Measurements from ENCODE around the gene KAT8. TPM values are rescaled to one million over a fixed set of nuclear protein-coding genes. Genes with fewer than 3 reads are reported as not detected.

The KAT8 gene
- total and polyA plus RNA-seq, 2 experiments from 2014 or later: 63.0 to 112 TPM

DNA sequence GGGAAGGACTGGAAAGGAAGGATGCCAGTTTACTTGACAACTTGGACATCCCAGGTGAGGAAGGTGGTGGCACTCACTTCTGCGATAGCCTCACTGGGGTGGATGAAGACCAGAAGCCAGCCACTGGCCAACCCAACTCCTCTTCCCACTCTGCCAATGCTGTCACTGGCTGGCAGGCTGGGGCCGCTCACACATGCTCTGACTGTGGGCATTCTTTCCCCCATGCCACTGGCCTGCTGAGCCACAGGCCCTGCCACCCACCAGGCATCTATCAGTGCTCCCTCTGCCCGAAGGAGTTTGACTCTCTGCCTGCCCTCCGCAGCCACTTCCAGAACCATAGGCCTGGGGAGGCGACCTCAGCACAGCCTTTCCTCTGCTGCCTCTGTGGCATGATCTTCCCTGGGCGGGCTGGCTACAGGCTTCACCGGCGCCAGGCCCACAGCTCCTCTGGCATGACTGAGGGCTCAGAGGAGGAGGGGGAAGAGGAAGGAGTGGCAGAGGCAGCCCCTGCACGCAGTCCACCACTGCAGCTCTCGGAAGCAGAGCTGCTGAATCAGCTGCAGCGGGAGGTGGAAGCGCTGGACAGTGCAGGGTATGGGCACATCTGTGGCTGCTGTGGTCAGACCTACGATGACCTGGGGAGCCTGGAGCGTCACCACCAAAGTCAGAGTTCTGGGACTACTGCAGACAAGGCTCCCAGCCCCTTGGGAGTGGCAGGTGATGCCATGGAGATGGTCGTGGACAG, 38.7 kb upstream of the KAT8 start:
- TF ChIP-seq, protein P1, sequence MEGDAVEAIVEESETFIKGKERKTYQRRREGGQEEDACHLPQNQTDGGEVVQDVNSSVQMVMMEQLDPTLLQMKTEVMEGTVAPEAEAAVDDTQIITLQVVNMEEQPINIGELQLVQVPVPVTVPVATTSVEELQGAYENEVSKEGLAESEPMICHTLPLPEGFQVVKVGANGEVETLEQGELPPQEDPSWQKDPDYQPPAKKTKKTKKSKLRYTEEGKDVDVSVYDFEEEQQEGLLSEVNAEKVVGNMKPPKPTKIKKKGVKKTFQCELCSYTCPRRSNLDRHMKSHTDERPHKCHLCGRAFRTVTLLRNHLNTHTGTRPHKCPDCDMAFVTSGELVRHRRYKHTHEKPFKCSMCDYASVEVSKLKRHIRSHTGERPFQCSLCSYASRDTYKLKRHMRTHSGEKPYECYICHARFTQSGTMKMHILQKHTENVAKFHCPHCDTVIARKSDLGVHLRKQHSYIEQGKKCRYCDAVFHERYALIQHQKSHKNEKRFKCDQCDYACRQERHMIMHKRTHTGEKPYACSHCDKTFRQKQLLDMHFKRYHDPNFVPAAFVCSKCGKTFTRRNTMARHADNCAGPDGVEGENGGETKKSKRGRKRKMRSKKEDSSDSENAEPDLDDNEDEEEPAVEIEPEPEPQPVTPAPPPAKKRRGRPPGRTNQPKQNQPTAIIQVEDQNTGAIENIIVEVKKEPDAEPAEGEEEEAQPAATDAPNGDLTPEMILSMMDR (IDR thresholded peaks at IDR 0.05; ENCODE audit: low read depth, low read length): no peak
- Histone ChIP-seq H3K4me3 (no peak overlapping the region), H3K36me3 (peaks cover 25% of the 10 kb centered on the region)

DNA sequence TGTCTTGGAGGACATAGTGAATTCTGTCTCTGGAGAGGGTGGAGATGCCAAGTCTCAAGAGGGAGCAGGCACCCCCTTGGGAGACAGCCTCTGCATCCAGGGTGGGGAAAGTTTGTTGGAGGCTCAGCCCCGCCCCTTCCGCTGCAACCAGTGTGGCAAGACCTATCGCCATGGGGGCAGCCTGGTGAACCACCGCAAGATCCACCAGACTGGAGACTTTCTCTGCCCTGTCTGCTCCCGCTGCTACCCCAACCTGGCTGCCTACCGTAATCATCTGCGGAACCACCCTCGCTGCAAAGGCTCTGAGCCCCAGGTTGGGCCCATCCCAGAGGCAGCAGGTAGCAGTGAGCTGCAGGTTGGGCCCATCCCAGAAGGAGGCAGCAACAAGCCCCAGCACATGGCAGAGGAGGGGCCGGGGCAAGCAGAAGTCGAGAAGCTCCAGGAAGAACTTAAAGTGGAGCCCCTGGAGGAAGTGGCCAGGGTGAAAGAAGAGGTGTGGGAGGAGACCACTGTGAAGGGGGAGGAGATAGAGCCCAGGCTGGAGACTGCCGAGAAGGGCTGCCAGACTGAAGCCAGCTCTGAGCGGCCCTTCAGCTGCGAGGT, 38.0 kb upstream of the KAT8 start:
- Histone ChIP-seq H3K36me3 (peaks cover 25% of the 10 kb centered on the region), H3K27me3 (no peaks in the 10 kb centered on the region), H3K27ac (no peak overlapping the region), H3K9me3 (ENCODE audit: low read depth) (no peaks in the 10 kb centered on the region), H3K4me3 (no peak overlapping the region), H3K4me1 (ENCODE audit: low read depth) (no peaks in the 10 kb centered on the region)
- DNase-seq (ENCODE audit: low read depth in 1 of 2, low spot score in 1 of 2): no peak
- TF ChIP-seq, protein P1 (IDR thresholded peaks at IDR 0.05; ENCODE audit: low read depth, low read length): no peak

More for the DNA sequence above, 38.7 kb upstream of the KAT8 start:
- no peak for DNase-seq (ENCODE audit: low read depth in 1 of 2, low spot score in 1 of 2)
- Histone ChIP-seq H3K4me1 (ENCODE audit: low read depth) (no peaks in the 10 kb centered on the region), H3K27ac (no peak overlapping the region), H3K9me3 (ENCODE audit: low read depth) (no peaks in the 10 kb centered on the region), H3K27me3 (no peaks in the 10 kb centered on the region)

DNA sequence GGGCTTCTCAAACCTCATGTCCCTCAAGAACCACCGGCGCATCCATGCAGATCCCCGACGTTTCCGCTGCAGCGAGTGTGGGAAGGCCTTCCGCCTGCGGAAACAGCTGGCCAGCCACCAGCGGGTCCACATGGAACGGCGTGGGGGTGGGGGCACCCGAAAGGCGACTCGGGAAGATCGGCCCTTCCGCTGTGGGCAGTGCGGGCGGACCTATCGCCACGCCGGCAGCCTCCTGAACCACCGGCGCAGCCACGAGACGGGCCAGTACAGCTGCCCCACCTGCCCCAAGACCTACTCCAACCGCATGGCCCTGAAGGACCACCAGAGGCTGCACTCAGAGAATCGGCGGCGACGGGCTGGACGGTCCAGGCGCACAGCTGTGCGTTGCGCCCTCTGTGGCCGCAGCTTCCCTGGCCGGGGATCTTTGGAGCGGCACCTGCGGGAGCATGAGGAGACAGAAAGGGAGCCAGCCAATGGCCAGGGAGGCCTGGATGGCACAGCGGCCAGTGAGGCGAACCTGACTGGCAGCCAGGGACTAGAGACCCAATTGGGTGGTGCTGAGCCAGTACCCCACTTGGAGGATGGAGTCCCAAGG, 37.3 kb upstream of the KAT8 start:
- Histone ChIP-seq H3K4me1 (ENCODE audit: low read depth) (no peaks in the 10 kb centered on the region), H3K9me3 (ENCODE audit: low read depth) (no peaks in the 10 kb centered on the region), H3K27me3 (no peaks in the 10 kb centered on the region), H3K36me3 (peaks cover 25% of the 10 kb centered on the region), H3K27ac (no peak overlapping the region), H3K4me3 (no peak overlapping the region)
- no peak for DNase-seq (ENCODE audit: low read depth in 1 of 2, low spot score in 1 of 2)
- TF ChIP-seq, protein P1 (IDR thresholded peaks at IDR 0.05; ENCODE audit: low read depth, low read length): no peak

DNA sequence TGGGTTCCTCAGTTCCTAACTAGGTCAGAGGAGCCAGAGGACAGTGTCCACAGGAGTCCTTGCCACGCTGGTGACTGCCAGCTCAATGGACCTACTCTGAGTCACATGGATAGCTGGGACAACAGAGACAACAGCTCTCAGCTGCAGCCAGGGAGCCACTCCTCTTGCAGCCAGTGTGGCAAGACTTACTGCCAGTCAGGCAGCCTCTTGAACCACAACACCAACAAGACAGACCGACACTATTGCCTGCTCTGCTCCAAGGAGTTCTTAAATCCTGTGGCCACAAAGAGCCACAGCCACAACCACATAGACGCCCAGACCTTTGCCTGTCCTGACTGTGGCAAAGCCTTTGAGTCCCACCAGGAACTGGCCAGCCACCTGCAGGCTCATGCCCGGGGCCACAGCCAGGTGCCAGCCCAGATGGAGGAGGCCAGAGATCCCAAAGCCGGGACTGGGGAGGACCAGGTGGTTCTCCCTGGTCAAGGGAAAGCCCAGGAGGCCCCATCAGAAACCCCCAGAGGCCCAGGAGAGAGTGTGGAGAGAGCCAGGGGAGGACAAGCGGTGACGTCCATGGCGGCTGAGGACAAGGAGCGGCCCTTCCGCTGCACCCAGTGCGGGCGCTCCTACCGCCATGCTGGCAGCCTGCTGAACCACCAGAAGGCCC, 36.6 kb upstream of the KAT8 start:
- Histone ChIP-seq H3K27ac (no peak overlapping the region), H3K36me3 (peaks cover 25% of the 10 kb centered on the region), H3K4me1 (ENCODE audit: low read depth) (no peaks in the 10 kb centered on the region), H3K27me3 (no peaks in the 10 kb centered on the region), H3K4me3 (no peak overlapping the region), H3K9me3 (ENCODE audit: low read depth) (no peaks in the 10 kb centered on the region)
- no peak for DNase-seq (ENCODE audit: low read depth in 1 of 2, low spot score in 1 of 2)
- TF ChIP-seq, protein P1 (IDR thresholded peaks at IDR 0.05; ENCODE audit: low read depth, low read length): no peak

DNA sequence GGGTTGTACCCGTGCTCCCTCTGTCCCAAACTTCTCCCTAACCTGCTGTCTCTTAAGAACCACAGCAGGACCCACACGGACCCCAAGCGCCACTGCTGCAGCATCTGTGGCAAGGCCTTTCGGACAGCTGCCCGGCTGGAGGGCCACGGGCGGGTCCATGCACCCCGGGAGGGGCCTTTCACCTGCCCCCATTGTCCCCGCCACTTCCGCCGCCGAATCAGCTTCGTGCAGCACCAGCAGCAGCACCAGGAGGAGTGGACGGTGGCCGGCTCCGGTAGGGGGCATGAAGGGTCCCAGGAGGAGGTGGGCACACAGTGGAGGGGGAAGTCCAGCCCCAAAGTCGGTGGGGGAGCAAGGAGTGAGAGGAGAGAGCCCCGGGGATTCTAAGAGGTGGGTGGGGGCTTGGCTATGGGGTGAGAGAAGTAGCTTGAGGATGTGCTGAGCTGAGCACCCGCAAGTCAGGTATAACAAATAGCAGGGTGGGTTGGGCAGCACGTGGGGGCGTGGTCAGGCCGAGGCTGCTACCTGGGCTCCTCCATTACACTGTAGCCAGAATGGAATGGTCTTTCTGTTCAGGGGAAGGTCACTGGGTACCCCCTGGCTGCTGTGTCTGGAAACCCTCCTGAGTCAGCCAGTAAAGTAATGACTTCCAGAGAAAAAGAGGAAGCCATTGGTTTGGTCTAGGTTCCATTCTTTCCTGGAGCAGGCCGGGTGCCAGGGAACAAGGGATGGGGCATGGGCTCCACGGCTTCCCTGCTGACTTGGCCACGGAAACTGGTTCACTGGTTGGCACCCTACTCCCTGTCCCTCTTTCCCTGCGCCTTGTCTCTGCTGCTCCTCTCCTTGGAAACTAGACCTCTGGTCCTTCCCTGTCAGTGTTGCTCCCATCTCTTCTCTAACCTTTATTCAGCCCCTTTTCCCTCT, 35.8 kb upstream of the KAT8 start:
- DNase-seq (ENCODE audit: low read depth in 1 of 2, low spot score in 1 of 2): no peak
- TF ChIP-seq, protein P1 (IDR thresholded peaks at IDR 0.05; ENCODE audit: low read depth, low read length): no peak

More for the DNA sequence above, 35.8 kb upstream of the KAT8 start:
- no peak overlapping the region for H3K4me3 ChIP-seq
- peaks cover 25% of the 10 kb centered on the region for H3K36me3 ChIP-seq
- H3K9me3 ChIP-seq (ENCODE audit: low read depth): no peaks in the 10 kb centered on the region
- H3K27me3 ChIP-seq: no peaks in the 10 kb centered on the region
- H3K4me1 ChIP-seq (ENCODE audit: low read depth): no peaks in the 10 kb centered on the region
- H3K27ac ChIP-seq: no peak overlapping the region
